Mesenchymal stem cell (in vitro differentiated cells and primary cell): ENCODE measurements around the gene S100B. TPM values are rescaled to one million over a fixed set of nuclear protein-coding genes. Genes with fewer than 3 reads are reported as not detected.
A peak's percentile ranks its signal among the peaks of the same experiment; 100 is the strongest.

Experiments used
- DNase-seq: peaks from one replicate; pipeline ENCODE4 v3.0.0-alpha.2; 2013
- H2AFZ ChIP-seq: one replicate; pipeline ENCODE4 v1.6.1; 2013; ENCODE audit warnings: low read depth, mild to moderate bottlenecking, control low read depth, inconsistent platforms, low read length, moderate library complexity
- H2AK5ac ChIP-seq: 2 replicates; pipeline ENCODE4 v1.6.1; 2013; ENCODE audit warnings: low read length, moderate library complexity, mild to moderate bottlenecking, inconsistent platforms; ENCODE audit not compliant: severe bottlenecking
- H2BK120ac ChIP-seq: one replicate; pipeline ENCODE4 v1.6.1; 2013; ENCODE audit warnings: low read depth, mild to moderate bottlenecking, inconsistent platforms, low read length, moderate library complexity
- H2BK12ac ChIP-seq, 2 experiments: one replicate each; pipeline ENCODE4 v1.6.1; 2013; ENCODE audit warnings: inconsistent platforms in 2 of 2, low read length in 2 of 2, mild to moderate bottlenecking in 2 of 2, moderate library complexity in 2 of 2, control low read depth in 1 of 2
- H2BK15ac ChIP-seq: one replicate; pipeline ENCODE4 v1.6.1; 2013; ENCODE audit warnings: mild to moderate bottlenecking, low read depth, inconsistent platforms; ENCODE audit not compliant: poor library complexity, severe bottlenecking
- H2BK5ac ChIP-seq: 2 replicates; pipeline ENCODE4 v1.6.1; 2013; ENCODE audit warnings: low read depth, mild to moderate bottlenecking, low read length, control low read depth, inconsistent platforms; ENCODE audit not compliant: poor library complexity, severe bottlenecking
- H3K14ac ChIP-seq, 2 experiments: one replicate each; pipeline ENCODE4 v1.6.1; 2013; ENCODE audit warnings: inconsistent platforms in 2 of 2, low read length in 2 of 2, control low read depth in 1 of 2, mild to moderate bottlenecking in 1 of 2, moderate library complexity in 1 of 2
- H3K18ac ChIP-seq, 2 experiments: one replicate each; pipeline ENCODE4 v1.6.1; 2013; ENCODE audit warnings: inconsistent platforms in 2 of 2, low read length in 2 of 2, control low read depth in 1 of 2, low read depth in 1 of 2, mild to moderate bottlenecking in 1 of 2
- H3K23ac ChIP-seq, 2 experiments: one replicate each; pipeline ENCODE4 v1.6.1; 2013; ENCODE audit warnings: inconsistent platforms in 2 of 2, low read length in 2 of 2, mild to moderate bottlenecking in 2 of 2, moderate library complexity in 2 of 2, control low read depth in 1 of 2
- H3K27ac ChIP-seq: 2 replicates; pipeline ENCODE4 v1.5.1; 2013; ENCODE audit warnings: mild to moderate bottlenecking, moderate library complexity, low read length, control low read depth, inconsistent platforms; ENCODE audit not compliant: poor library complexity, severe bottlenecking
- H3K27me3 ChIP-seq, 2 experiments: 2 replicates each; pipeline versions ENCODE4 v1.6.1 to v1.7.0; 2013; ENCODE audit warnings: low read length in 2 of 2, mild to moderate bottlenecking in 2 of 2, moderate library complexity in 2 of 2, control low read depth in 1 of 2, inconsistent platforms in 1 of 2; ENCODE audit not compliant: control insufficient read depth in 1 of 2, insufficient read depth in 1 of 2
- H3K36me3 ChIP-seq, 2 experiments: 2 replicates each; pipeline versions ENCODE4 v1.6.1 to v1.7.0; 2013; ENCODE audit warnings: low read length in 2 of 2, control low read depth in 1 of 2, inconsistent platforms in 1 of 2, low read depth in 1 of 2, mild to moderate bottlenecking in 1 of 2; ENCODE audit not compliant: insufficient read depth in 2 of 2, control insufficient read depth in 1 of 2
- H3K4ac ChIP-seq, 2 experiments: one replicate each; pipeline ENCODE4 v1.6.1; 2013; ENCODE audit warnings: inconsistent platforms in 2 of 2, low read length in 2 of 2, mild to moderate bottlenecking in 2 of 2, moderate library complexity in 2 of 2, control low read depth in 1 of 2, low read depth in 1 of 2
- H3K4me1 ChIP-seq: 2 replicates; pipeline ENCODE4 v1.6.1; 2013; ENCODE audit warnings: low read depth, low read length, control low read depth; ENCODE audit not compliant: control insufficient read depth, insufficient read depth
- H3K4me2 ChIP-seq: 2 replicates; pipeline ENCODE4 v1.6.1; 2013; ENCODE audit warnings: low read length, mild to moderate bottlenecking, inconsistent platforms; ENCODE audit not compliant: poor library complexity, severe bottlenecking
- H3K4me3 ChIP-seq, 2 experiments: 2 replicates each; pipeline versions ENCODE4 v1.5.1 to v1.7.0; 2013; ENCODE audit warnings: low read length in 2 of 2, mild to moderate bottlenecking in 2 of 2, control low read depth in 1 of 2, low read depth in 1 of 2; ENCODE audit not compliant: insufficient read depth in 1 of 2
- H3K79me1 ChIP-seq: replicated peaks from 2 replicates; pipeline ENCODE4 v1.6.1; 2013; ENCODE audit warnings: mild to moderate bottlenecking, control low read depth, low read length, inconsistent platforms; ENCODE audit not compliant: poor library complexity, severe bottlenecking
- H3K9ac ChIP-seq: 2 replicates; pipeline ENCODE4 v1.7.0; 2013; ENCODE audit warnings: mild to moderate bottlenecking, low read length, moderate library complexity
- H3K9me3 ChIP-seq: 2 replicates; pipeline ENCODE4 v1.7.0; 2013; ENCODE audit warnings: mild to moderate bottlenecking, low read length; ENCODE audit not compliant: control insufficient read depth
- H4K8ac ChIP-seq: one replicate; pipeline ENCODE4 v1.6.1; 2013; ENCODE audit warnings: inconsistent platforms, mild to moderate bottlenecking, low read length, moderate library complexity
- H4K91ac ChIP-seq: one replicate; pipeline ENCODE4 v1.6.1; 2013; ENCODE audit warnings: mild to moderate bottlenecking, low read length, inconsistent platforms
- WGBS: methylation state at CpG from one replicate; pipeline ENCODE4 v1.1.7; 2013; ENCODE audit warnings: mixed read lengths; 5-methylcytosine and 5-hydroxymethylcytosine counted together
- polyA plus RNA-seq, 2 experiments: library from polyadenylated mRNA; stranded (reverse); fragments of 200-250 nt; gene quantifications; one replicate each; pipeline ENCODE4 v1.2.3, GENCODE V29; 2013

Gene S100B
- polyA plus RNA-seq (2013, experiment 1 of 2), result not detected
- not detected for polyA plus RNA-seq (2013, experiment 2 of 2)

DNA sequence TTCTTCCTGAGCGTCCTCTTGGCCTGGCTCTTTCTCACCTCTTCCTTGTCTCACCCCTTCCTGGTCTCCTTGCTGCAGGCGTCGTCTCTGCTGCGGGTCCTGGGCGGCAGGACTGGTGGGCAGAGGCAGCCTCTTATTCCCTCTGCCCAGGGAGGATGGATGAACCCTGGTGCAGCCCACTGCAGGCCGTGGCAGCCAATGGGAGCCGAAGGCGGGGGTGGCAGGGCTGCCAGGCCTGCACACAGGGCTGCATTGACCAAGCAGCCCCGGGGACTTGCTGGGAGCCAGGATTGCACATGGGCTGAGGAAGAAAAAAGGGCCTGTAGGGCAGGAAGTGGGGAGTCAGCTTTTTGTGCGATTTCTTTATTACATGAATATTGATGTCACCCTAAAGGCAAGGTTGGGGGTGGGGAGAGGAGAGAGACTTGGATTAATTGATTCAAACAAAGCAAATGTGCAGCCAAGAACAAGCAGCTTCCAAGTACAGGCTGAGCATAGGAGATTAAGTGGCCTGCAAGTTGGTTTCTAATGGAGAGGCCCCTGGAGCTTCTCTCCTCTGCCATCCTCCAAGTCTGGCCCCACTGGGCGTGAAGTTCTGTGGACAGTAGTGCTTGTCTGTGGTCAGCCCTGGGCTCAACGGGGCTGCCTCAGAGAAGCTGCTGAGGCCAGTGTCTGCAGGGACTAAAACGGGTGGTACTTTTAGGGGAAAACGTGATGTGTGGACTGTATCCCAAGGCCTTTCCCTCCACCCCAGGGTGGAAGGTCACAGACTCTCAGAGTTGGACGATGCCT lies at the start of gene S100B:
Gene S100B, minus strand, starts transcription at position 108 of the 792 bp plus-strand sequence. CDS start 2,667 bp downstream, outside the sequence.
- H2AFZ ChIP-seq, result no peak within 1 kb of the TSS
- no peak within 1 kb of the TSS for H3K4me3 ChIP-seq
- no peak within 1 kb of the TSS for H3K4ac ChIP-seq
- H2BK15ac ChIP-seq, result no peak within 1 kb of the TSS
- no peaks in the 10 kb centered on the region for H3K79me1 ChIP-seq
- no peak within 1 kb of the TSS for H3K9ac ChIP-seq
- H3K4me1 ChIP-seq, result no peaks in the 10 kb centered on the region
- no peak within 1 kb of the TSS for H3K14ac ChIP-seq
- H3K27me3 ChIP-seq, result peaks cover 8 to 38% of the 10 kb centered on the region in 2 experiments
- H3K18ac ChIP-seq, result no peak within 1 kb of the TSS
- no peak within 1 kb of the TSS for H4K91ac ChIP-seq
- peaks cover 6% of the 10 kb centered on the region for H3K9me3 ChIP-seq
- no peak within 1 kb of the TSS for H2BK5ac ChIP-seq
- H3K4me2 ChIP-seq, result no peak within 1 kb of the TSS
- no peak within 1 kb of the TSS for H2BK12ac ChIP-seq
- no peak within 1 kb of the TSS for H2BK120ac ChIP-seq
- no peak within 1 kb of the TSS for H3K23ac ChIP-seq
- DNase-seq, result no peak
- no peak within 1 kb of the TSS for H4K8ac ChIP-seq
- no peak within 1 kb of the TSS for H3K27ac ChIP-seq
- no peak within 1 kb of the TSS for H2AK5ac ChIP-seq
- WGBS, result 84% methylated on average over 15 of the region's 15 CpGs
- no peaks in the 10 kb centered on the region for H3K36me3 ChIP-seq

DNA sequence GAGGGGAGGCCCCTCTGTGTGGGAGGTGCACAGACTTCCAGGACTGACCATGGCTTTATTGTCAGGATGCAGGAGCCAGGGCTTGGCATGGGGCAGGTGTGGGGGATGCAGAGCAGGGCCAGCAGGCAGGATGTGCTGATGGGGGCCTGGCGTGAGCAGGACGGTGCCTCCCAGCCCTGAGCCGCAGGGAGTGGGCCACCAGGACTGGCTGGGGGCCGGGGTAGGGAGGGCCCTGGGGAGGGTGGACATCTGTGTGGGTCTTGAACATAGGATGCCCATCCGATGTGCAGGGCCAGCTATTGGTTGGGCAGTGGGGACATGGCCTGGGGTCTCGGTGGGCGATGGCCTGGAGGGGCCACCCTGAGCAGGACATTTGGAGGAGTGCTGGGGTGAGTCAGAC lies 46.2 kb upstream of the S100B start:
- no peak overlapping the region for H3K4me2 ChIP-seq
- peaks cover 48% of the 10 kb centered on the region for H3K79me1 ChIP-seq
- no peak overlapping the region for H2BK120ac ChIP-seq
- H3K4me3 ChIP-seq, result no peak overlapping the region
- H2AK5ac ChIP-seq, result no peak overlapping the region
- no peak overlapping the region for H2AFZ ChIP-seq
- H3K18ac ChIP-seq, result no peak overlapping the region
- peaks cover 3% of the 10 kb centered on the region for H3K4me1 ChIP-seq
- H4K8ac ChIP-seq, result no peak overlapping the region
- no peaks in the 10 kb centered on the region for H3K27me3 ChIP-seq
- 100% methylated on average over 7 of the region's 7 CpGs for WGBS
- H3K27ac ChIP-seq, result no peak overlapping the region
- H3K9me3 ChIP-seq, result peaks cover 27% of the 10 kb centered on the region
- DNase-seq, result no peak
- H3K14ac ChIP-seq, result no peak overlapping the region
- no peak overlapping the region for H2BK12ac ChIP-seq
- no peak overlapping the region for H2BK15ac ChIP-seq
- H3K36me3 ChIP-seq, result peaks cover 61 to 98% of the 10 kb centered on the region in 2 experiments
- H3K23ac ChIP-seq, result no peak overlapping the region
- H4K91ac ChIP-seq, result no peak overlapping the region
- H3K4ac ChIP-seq, result no peak overlapping the region
- H3K9ac ChIP-seq, result no peak overlapping the region
- no peak overlapping the region for H2BK5ac ChIP-seq

DNA sequence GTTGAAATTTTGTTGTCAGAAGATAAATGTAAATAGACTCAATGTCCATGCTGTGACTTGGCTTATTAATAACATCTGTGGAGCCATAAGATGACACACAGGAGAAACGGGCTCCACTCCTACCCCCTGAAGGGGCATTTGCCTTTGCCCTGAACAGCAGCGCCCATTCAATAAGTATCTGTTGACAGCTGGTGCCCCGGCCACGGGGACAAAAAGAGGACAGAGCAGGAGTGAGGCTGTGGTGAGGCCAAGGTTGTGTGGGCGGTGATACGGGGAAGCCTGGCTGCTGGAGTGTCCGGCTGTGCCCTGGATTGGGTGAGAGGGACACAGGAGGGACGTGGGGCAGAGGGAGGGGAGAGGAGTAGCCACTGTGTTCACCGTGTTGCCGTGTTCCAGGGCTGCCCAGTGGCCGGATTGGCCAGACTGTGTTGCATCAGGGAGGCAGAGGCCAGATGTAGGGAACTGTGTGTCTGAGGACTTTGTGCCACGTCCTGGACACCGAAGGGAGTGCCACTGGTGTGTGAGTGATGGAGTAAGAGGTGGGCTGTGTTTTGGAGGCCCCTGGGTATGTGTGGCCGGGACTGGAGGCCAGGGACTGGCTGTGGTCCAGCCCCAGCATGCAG lies 45.7 kb upstream of the S100B start:
- Histone ChIP-seq H3K4me3 (no peak overlapping the region), H3K14ac (peak overlapping the region in 1 of 2 experiments; percentile 26), H3K27ac (no peak overlapping the region), H3K9ac (no peak overlapping the region), H3K36me3 (peaks cover 63 to 98% of the 10 kb centered on the region in 2 experiments), H2BK120ac (no peak overlapping the region), H3K4ac (no peak overlapping the region), H2AFZ (no peak overlapping the region), H2BK15ac (no peak overlapping the region), H2BK12ac (no peak overlapping the region), H3K27me3 (no peaks in the 10 kb centered on the region), H4K91ac (no peak overlapping the region), H2BK5ac (no peak overlapping the region), H2AK5ac (no peak overlapping the region), H3K9me3 (peaks cover 23% of the 10 kb centered on the region), H3K4me1 (peaks cover 3% of the 10 kb centered on the region), H4K8ac (no peak overlapping the region), H3K79me1 (peaks cover 48% of the 10 kb centered on the region), H3K23ac (no peak overlapping the region), H3K18ac (no peak overlapping the region), H3K4me2 (no peak overlapping the region)
- DNase-seq, result no peak
- WGBS, result 98% methylated on average over 14 of the region's 14 CpGs

DNA sequence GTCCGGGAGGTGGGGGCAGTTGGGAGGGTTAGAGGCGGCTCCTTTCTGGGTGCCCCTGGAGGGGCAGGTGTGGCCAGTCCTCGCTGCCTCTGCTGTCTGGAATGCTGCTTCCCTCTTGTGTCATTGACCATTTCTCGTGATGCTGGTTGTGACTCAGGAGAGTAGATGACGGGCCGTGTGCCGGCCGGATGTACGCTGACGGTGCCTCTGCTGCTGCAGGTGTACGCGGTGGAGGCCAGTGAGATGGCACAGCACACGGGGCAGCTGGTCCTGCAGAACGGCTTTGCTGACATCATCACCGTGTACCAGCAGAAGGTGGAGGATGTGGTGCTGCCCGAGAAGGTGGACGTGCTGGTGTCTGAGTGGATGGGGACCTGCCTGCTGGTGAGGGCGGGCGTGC lies 44.5 kb upstream of the S100B start:
- no peaks in the 10 kb centered on the region for H3K27me3 ChIP-seq
- peaks cover 10% of the 10 kb centered on the region for H3K9me3 ChIP-seq
- H3K9ac ChIP-seq, result no peak overlapping the region
- H3K4me1 ChIP-seq, result peaks cover 3% of the 10 kb centered on the region
- H3K27ac ChIP-seq, result no peak overlapping the region
- H2AFZ ChIP-seq, result no peak overlapping the region
- no peak overlapping the region for H3K4me2 ChIP-seq
- DNase-seq, result no peak
- peaks cover 49% of the 10 kb centered on the region for H3K79me1 ChIP-seq
- no peak overlapping the region for H3K23ac ChIP-seq
- no peak overlapping the region for H3K4me3 ChIP-seq
- no peak overlapping the region for H2BK5ac ChIP-seq
- H3K14ac ChIP-seq, result no peak overlapping the region
- no peak overlapping the region for H2BK15ac ChIP-seq
- no peak overlapping the region for H3K18ac ChIP-seq
- H4K8ac ChIP-seq, result no peak overlapping the region
- H2BK120ac ChIP-seq, result no peak overlapping the region
- H3K36me3 ChIP-seq, result peaks cover 73 to 98% of the 10 kb centered on the region in 2 experiments
- no peak overlapping the region for H2BK12ac ChIP-seq
- no peak overlapping the region for H4K91ac ChIP-seq
- no peak overlapping the region for H3K4ac ChIP-seq
- H2AK5ac ChIP-seq, result no peak overlapping the region
- 98% methylated on average over 19 of the region's 19 CpGs for WGBS
